Fibroblast of skin of left biceps (primary cell): ENCODE data around the gene PRKCE.
A peak's percentile ranks its signal among the peaks of the same experiment; 100 is the strongest.
"Not testable (repeated sequence)": the region's sequence is repeated elsewhere in the genome, so short reads cannot be mapped to it uniquely, and the experiment has no call there.

Experiments used
- DNase-seq, 2 experiments: peaks; one replicate each; pipeline ENCODE4 v3.0.0-alpha.2; 2013; ENCODE audit warnings: low read depth in 2 of 2

Gene PRKCE

DNA sequence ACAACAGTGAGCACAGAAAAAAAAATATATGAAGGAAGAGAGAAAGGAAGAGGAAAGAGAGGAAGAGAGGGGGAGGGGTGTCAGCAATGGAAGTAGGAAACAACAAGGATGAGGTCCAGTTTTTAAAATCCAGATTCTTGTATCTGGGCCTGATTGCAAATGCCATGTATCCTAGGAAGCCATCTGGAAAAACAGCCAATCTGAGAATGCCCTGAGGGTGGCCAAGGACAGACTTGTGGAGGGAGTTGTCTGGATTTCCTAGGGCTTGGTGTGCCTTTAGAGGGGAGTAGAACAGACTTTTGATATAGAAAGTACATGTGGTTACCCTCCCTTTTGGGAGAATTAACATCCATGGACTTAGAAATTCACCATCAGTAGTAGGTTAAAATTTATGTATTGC is 47.1 kb downstream of the PRKCE start:
- DNase-seq, result no peak

- DNase-seq, result peak in 1 of 2 experiments; percentile 22
Observed at GRCh38 chr2:45699032-45699658, 47.7 kb downstream of the PRKCE start.

DNA sequence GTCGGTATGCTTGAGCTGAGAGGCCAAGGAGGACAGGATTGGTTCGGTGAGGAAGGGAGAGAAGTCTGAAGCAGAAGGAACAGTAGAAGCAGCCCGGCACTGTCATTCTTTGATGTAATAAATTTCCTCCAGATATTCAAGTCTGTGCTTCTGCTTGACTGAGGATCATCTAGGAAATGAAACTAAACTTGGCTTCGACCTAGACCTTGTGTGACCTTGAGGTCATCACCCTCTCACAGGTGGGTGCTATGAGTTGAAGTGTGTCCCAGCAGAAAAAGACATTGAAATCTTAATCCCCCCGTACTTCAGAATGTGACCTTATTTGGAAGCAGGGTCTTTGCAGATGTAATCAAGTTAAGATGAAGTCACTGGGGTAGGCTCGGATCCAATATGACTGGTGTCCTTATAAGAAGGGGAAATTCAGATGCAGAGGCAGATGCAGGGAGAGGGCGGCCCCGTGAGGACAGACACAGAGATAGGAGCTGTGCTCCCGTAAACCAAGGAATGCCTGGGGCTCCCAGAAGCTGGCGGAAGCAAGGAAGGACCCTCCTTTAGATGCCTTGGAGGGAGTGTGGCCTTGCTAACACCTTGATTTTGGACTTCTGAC is 49.0 kb downstream of the PRKCE start:
- no peak for DNase-seq

DNA sequence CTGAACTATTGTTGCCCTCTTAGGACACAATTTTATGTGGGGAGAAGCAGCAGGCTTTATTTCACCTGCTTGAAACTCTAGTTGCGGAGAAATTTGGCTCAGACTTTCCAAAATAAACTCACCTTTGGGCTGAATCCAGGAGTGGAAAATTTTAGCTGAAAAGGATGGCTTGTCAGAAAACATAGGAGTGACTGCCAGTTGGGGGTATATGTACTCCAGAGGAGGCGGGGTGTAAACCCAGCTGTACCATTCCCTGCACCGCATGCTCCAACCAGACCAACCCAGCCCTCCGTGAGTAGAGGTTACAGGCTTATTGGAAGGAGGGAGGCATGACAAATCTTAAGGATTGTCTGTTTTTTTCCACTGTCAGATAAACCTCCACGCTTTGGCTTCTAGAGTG is 53.8 kb downstream of the PRKCE start:
- DNase-seq, result no peak

- peak in 1 of 2 experiments; percentile 15 for DNase-seq
Observed at GRCh38 chr2:45706033-45706432, 54.6 kb downstream of the PRKCE start.

- no peak for DNase-seq
Observed at GRCh38 chr2:45707006-45707405, 55.5 kb downstream of the PRKCE start.

DNA sequence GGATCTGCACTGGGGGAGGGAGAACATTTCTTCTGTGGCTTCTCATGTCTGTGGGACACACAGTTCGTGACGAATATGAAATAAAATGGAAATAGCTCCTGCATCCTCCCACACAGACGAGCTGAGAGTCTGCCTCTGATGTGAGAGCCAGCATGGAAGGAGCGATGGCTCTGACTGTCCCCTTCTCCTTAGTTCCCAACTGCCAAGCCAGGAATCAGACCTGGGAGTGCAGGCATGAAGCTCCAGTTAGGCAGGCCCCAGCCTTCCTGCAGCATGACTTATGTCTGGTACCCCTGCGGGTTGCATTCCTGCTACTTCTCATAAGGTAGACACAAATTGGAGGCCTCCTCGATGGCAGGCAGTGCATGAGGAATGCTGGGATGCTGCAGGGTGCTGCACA is 56.2 kb downstream of the PRKCE start:
- DNase-seq, result no peak

- DNase-seq, result no peak
Observed at GRCh38 chr2:45708501-45708900, 57.0 kb downstream of the PRKCE start.

GRCh38 chr2:45709137-45709536 is 57.7 kb downstream of the PRKCE start:
- DNase-seq, result no peak

- no peak for DNase-seq
Observed at GRCh38 chr2:45710468-45710867, 59.0 kb downstream of the PRKCE start.

DNA sequence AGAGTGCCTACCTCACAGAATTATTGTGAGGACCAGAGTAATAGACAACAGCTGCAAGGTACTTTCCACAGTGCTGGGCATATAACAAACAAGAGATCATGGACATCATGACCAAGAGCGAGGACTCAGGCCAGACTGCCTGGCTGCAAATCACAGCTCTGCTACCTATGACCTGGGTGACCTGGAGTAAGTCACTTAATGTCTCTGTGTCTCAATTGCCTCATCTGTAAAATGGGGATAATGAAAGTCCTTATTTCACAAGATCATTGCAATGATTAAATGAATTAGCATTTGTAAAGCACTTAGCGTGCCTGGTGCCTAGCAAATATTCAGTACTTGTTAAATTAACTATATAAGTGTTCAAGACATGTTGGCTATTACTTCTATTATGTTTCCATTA is 59.7 kb downstream of the PRKCE start:
- DNase-seq, result no peak

DNA sequence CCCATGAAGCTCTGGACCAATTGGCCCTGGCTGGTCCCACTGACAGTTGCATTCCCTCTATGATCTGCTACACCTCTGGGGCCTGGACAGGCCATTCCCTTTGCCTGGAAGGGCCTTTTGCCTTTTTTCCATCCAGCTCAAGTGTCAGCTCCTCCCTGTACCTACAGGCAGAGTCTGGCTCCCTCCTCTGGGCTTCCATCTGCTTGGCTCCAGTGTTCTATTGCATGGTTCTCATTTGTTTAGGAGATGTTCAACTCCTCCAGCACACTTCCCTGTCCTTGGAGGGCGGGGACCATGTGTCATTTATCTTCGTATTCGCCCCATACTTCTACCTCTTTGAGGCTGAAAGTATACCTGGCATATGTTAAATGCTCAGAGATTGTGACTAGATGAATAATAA is 61.1 kb downstream of the PRKCE start:
- DNase-seq, result no peak

DNA sequence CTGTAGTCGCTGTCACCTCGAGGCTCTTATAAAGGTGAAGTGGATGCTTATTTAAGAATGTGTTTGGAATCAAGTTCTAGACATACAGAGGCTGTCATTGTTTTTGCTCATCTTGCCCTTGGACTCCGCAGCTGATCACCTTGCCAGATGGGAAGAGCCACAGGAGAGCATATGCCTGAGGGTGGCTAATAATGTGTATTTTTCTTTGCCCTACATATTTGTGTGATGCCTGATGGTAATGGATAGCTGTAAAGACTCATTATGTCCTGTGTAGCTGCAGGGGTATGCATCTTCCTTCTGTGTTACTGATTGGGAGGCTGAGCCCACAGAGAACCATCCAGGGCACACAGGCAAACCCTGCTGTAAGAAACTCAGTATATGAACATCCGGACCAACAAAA is 61.7 kb downstream of the PRKCE start:
- no peak for DNase-seq

DNA sequence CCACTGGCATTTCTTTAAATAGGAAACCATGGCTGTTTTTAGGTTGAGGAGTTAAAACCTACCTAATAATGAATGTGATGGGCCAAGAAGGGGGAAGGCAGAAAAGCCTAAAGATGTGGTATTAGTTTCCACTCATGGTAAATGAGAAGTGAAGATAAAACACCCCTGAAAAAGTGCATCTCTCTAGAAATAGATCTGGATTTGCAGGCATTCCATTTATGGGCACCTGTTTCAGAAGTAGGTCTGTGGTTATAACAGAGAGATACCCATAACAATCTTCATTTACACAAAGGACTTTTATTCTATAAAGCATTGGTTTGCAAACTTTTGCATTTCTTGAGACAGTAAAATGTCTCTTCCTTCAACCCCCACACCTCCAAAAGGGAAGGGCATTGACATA is 62.1 kb downstream of the PRKCE start:
- no peak for DNase-seq

GRCh38 chr2:45714679-45715078 is 63.2 kb downstream of the PRKCE start:
- no peak for DNase-seq

GRCh38 chr2:45715601-45716379 is 64.3 kb downstream of the PRKCE start:
- no peak for DNase-seq

DNA sequence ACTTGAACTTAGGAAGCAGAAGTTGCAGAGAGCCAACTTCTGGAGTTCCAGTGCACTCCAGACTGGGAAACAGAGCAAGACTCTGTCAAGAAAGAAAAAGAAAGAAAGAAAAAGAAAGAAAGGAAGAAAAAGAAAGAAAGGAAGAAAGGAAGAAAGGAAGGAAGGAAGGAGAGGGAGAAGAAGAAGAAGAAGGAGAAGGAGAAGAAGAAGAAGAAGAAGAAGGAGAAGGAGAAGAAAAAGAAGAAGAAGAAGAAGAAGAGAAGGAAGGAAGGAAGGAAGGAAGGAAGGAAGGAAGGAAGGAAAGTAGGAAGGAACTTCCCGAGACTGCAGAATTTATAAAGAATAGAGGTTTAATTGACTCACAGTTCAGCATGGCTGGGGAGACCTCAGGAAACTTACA is 65.0 kb downstream of the PRKCE start:
- DNase-seq, result not testable (repeated sequence)

DNA sequence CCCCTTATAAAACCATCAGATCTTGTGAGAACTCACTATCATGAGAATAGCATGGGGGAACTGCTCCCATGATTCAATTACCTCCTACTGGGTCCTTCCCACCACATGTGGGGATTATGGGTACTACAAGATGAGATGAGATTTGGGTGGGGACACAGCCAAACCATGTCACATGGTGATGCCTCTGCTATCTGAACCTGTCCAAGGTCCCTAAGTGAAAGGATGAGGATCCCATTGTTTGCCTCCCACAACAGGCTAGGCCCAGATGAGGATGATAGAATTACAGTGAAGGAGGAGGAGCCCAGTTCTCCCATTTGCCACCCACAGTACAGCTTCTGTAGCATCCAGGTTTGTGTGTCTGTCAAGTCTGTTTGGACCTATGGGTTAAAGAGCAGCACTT is 65.4 kb downstream of the PRKCE start:
- DNase-seq, result no peak

GRCh38 chr2:45720210-45720609 is 68.7 kb downstream of the PRKCE start:
- DNase-seq, result no peak

DNA sequence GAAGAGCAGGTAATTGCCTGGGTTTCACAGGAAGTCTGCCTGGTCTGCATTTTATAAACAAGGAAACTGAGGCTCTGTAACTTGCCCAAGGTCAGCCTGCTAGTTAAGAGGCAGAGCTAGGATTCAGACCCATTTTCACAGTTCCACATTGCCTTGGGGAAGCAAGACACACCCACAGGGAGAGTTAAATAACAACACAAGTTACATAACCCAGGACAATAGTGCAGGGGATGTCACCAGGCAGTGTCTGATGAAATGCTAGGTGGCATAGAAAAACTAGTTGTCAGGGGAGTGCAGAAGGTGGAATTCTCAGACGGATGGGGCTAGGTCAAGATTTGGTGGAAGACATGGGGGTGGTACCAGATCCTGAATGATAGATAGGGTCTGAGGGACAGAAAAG is 69.7 kb downstream of the PRKCE start:
- DNase-seq, result no peak

- no peak for DNase-seq
Observed at GRCh38 chr2:45722477-45722876, 71.0 kb downstream of the PRKCE start.

DNA sequence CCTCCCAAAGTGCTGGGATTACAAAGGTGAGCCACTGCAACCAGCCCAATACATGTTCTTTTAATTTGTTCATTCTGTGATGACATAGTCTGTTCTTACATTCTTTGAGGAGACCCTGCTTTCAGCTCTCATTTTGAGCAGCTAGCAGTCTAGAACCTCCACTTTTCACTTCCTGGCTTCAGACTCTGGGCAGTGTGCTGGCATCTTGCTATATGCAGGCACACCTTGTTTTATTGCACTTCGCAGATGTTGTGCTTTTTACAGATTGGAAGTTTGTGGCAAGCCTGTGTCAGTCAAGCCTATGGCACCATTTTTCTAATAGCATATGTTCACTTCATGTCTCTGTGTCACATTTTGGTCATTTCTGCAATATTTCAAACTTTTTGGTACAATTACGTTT is 72.4 kb downstream of the PRKCE start:
- no peak for DNase-seq

GRCh38 chr2:45724335-45724734 is 72.9 kb downstream of the PRKCE start:
- DNase-seq, result no peak
